Liver (tissue), 3 donors: ENCODE measurements around the gene C19orf53.

Source experiments
- EGR1 ChIP-seq, 2 donors: IDR thresholded peaks; 2 replicates each; pipeline ENCODE4 v1.6.1; 2016 to 2018; ENCODE audit warnings: antibody characterized with exemption in 2 of 2, low read depth in 2 of 2
- JUND ChIP-seq, 2 donors: IDR thresholded peaks; 2 replicates each; pipeline ENCODE4 v1.6.1; 2016; ENCODE audit warnings: antibody characterized with exemption in 2 of 2
- RXRA ChIP-seq, 2 donors: IDR thresholded peaks; 2 replicates each; pipeline ENCODE4 v1.6.1; 2017 to 2018; ENCODE audit warnings: antibody characterized with exemption in 2 of 2, mild to moderate bottlenecking in 1 of 2
- TAF1 ChIP-seq: conservative IDR thresholded peaks from 2 replicates; pipeline ENCODE4 v1.6.1; 2016; ENCODE audit warnings: antibody characterized with exemption, mild to moderate bottlenecking
- YY1 ChIP-seq: IDR thresholded peaks from 2 replicates; pipeline ENCODE4 v1.6.1; 2016; ENCODE audit warnings: antibody characterized with exemption, mild to moderate bottlenecking
- TF ChIP-seq, protein P1 (sequence below): fragments of 150-350 bp; IDR thresholded peaks from 2 replicates; pipeline ENCODE4 v1.5.1; 2017; ENCODE audit warnings: improper control_type of control experiment, low read depth, low read length; ENCODE audit not compliant: missing input control
- TF ChIP-seq, protein P2 (sequence below): IDR thresholded peaks from 2 replicates; pipeline ENCODE4 v1.6.1; 2016; ENCODE audit warnings: antibody characterized with exemption, mild to moderate bottlenecking
- TF ChIP-seq, protein P3 (sequence below): IDR thresholded peaks from 2 replicates; pipeline ENCODE4 v1.6.1; 2016; ENCODE audit warnings: antibody characterized with exemption
- donor health status: healthy.
- donor health status: healthy.

DNA sequence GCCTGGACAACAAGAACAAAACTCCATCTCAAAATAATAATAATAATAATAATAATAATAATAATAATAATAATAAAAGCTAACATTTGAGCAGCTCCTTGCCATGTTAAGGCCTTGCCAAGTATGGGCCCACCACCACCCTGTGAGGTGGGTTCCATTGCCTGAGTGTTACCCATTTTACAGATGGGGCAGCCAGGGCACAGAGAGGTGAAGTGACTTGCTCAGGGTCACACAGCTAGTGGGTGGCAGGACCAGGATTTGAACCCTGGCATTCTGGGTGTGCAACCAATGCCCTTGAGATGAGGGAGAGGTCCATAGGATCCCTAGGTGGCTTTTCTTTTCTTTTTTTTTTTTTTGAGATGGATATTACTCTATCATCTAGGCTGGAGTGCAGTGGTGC is 50.4 kb downstream of the C19orf53 start:
- TF ChIP-seq EGR1 (IDR thresholded peaks at IDR 0.05; ENCODE audit: low read depth in 2 of 2), result no peak
- TF ChIP-seq, protein P1, sequence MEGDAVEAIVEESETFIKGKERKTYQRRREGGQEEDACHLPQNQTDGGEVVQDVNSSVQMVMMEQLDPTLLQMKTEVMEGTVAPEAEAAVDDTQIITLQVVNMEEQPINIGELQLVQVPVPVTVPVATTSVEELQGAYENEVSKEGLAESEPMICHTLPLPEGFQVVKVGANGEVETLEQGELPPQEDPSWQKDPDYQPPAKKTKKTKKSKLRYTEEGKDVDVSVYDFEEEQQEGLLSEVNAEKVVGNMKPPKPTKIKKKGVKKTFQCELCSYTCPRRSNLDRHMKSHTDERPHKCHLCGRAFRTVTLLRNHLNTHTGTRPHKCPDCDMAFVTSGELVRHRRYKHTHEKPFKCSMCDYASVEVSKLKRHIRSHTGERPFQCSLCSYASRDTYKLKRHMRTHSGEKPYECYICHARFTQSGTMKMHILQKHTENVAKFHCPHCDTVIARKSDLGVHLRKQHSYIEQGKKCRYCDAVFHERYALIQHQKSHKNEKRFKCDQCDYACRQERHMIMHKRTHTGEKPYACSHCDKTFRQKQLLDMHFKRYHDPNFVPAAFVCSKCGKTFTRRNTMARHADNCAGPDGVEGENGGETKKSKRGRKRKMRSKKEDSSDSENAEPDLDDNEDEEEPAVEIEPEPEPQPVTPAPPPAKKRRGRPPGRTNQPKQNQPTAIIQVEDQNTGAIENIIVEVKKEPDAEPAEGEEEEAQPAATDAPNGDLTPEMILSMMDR, result no peak
- TF ChIP-seq, protein P2, sequence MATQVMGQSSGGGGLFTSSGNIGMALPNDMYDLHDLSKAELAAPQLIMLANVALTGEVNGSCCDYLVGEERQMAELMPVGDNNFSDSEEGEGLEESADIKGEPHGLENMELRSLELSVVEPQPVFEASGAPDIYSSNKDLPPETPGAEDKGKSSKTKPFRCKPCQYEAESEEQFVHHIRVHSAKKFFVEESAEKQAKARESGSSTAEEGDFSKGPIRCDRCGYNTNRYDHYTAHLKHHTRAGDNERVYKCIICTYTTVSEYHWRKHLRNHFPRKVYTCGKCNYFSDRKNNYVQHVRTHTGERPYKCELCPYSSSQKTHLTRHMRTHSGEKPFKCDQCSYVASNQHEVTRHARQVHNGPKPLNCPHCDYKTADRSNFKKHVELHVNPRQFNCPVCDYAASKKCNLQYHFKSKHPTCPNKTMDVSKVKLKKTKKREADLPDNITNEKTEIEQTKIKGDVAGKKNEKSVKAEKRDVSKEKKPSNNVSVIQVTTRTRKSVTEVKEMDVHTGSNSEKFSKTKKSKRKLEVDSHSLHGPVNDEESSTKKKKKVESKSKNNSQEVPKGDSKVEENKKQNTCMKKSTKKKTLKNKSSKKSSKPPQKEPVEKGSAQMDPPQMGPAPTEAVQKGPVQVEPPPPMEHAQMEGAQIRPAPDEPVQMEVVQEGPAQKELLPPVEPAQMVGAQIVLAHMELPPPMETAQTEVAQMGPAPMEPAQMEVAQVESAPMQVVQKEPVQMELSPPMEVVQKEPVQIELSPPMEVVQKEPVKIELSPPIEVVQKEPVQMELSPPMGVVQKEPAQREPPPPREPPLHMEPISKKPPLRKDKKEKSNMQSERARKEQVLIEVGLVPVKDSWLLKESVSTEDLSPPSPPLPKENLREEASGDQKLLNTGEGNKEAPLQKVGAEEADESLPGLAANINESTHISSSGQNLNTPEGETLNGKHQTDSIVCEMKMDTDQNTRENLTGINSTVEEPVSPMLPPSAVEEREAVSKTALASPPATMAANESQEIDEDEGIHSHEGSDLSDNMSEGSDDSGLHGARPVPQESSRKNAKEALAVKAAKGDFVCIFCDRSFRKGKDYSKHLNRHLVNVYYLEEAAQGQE, result no peak
- TF ChIP-seq, protein P3, sequence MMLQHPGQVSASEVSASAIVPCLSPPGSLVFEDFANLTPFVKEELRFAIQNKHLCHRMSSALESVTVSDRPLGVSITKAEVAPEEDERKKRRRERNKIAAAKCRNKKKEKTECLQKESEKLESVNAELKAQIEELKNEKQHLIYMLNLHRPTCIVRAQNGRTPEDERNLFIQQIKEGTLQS, result no peak
- no peak for TF ChIP-seq TAF1
- TF ChIP-seq YY1, result no peak
- TF ChIP-seq JUND (IDR thresholded peaks at IDR 0.05), result no peak
- no peak for TF ChIP-seq RXRA (IDR thresholded peaks at IDR 0.05)
